Mucosa of descending colon (tissue), 3 donors: ENCODE results near the gene ZNF839. TPM values are rescaled to one million over a fixed set of nuclear protein-coding genes. Genes with fewer than 3 reads are reported as not detected.

Source experiments
- ATAC-seq: fragments of 200-7000 bp; cut with Tn5 transposase; one replicate; pipeline ENCODE4 v1.9.1; 2020; ENCODE audit warnings: mild to moderate bottlenecking, moderate library complexity
- DNase-seq, 3 donors: peaks; one replicate each; pipeline ENCODE4 v3.0.0-alpha.2; 2020
- H3K36me3 ChIP-seq: fragments of 200-600 bp; one replicate; pipeline ENCODE4 v1.8.0; 2021; ENCODE audit warnings: low read depth, mild to moderate bottlenecking
- H3K4me1 ChIP-seq: fragments of 200-600 bp; one replicate; pipeline ENCODE4 v1.8.0; 2021; ENCODE audit warnings: low read depth, mild to moderate bottlenecking
- H3K4me3 ChIP-seq: fragments of 200-600 bp; one replicate; pipeline ENCODE4 v1.8.0; 2021; ENCODE audit warnings: mild to moderate bottlenecking
- H3K9me3 ChIP-seq: fragments of 200-600 bp; one replicate; pipeline ENCODE4 v1.8.0; 2021; ENCODE audit warnings: mild to moderate bottlenecking
- CTCF ChIP-seq: fragments of 200-600 bp; IDR thresholded peaks from one replicate; pipeline ENCODE4 v1.8.0; 2022; ENCODE audit warnings: antibody characterized with exemption, mild to moderate bottlenecking
- intact Hi-C, 2 donors: fragments of 100-400 bp; cut with DNase I in 1 of 2; cut with micrococcal nuclease in 1 of 2; formaldehyde crosslinking; loops; one replicate each; pipeline versions ENCODE4 v1.11.0 to v1.11.1; 2022; cut with DNase I, micrococcal nuclease
- total RNA-seq, 3 donors: library from RNA; stranded (reverse); fragmentation: NEBNext Ultra II Directional in 2 of 3; extraction: Animal tissue kit (Norgen Biotek cat#: 25700) in 2 of 3; gene quantifications; one replicate each; pipeline versions ENCODE4 v1.2.1 to v1.2.4, GENCODE V29; 2021 to 2023
- donor health status: DM: no; HTN: no; CAD: no; lungs with moderate emphysema.
- donor health status: DM: no; HTN: no; CAD: no.
- donor health status: DM: no; HTN: yes; CAD: no.

ZNF839 gene
- total RNA-seq, 3 donors from 2014 or later, result 9.5 to 12.4 (median 9.7) TPM

GRCh38 chr14:102375119-102375518 lies 55.6 kb downstream of the ZNF839 start:
- DNase-seq, result no peak
- intact Hi-C loops, result no loop called here
- H3K4me3 ChIP-seq, result no peak overlapping the region
- H3K4me1 ChIP-seq, result no peaks in the 10 kb centered on the region
- H3K9me3 ChIP-seq, result no peaks in the 10 kb centered on the region
- ATAC-seq, result no peak
- TF ChIP-seq CTCF, result no peak
- no peaks in the 10 kb centered on the region for H3K36me3 ChIP-seq

- intact Hi-C loops, result no loop called here
- no peaks in the 10 kb centered on the region for H3K36me3 ChIP-seq
- no peak overlapping the region for H3K4me3 ChIP-seq
- no peaks in the 10 kb centered on the region for H3K4me1 ChIP-seq
- no peak for DNase-seq
- TF ChIP-seq CTCF, result no peak
- H3K9me3 ChIP-seq, result no peaks in the 10 kb centered on the region
- no peak for ATAC-seq
Measured at GRCh38 chr14:102377696-102378095, 58.1 kb downstream of the ZNF839 start.

GRCh38 chr14:102378830-102379229 lies 59.3 kb downstream of the ZNF839 start:
- no peaks in the 10 kb centered on the region for H3K36me3 ChIP-seq
- H3K4me1 ChIP-seq, result no peaks in the 10 kb centered on the region
- DNase-seq, result no peak
- H3K4me3 ChIP-seq, result no peak overlapping the region
- no peaks in the 10 kb centered on the region for H3K9me3 ChIP-seq
- no peak for TF ChIP-seq CTCF
- intact Hi-C loops, result no loop called here
- no peak for ATAC-seq

- TF ChIP-seq CTCF, result no peak
- no peaks in the 10 kb centered on the region for H3K36me3 ChIP-seq
- H3K4me1 ChIP-seq, result peaks cover 11% of the 10 kb centered on the region
- intact Hi-C loops, result no loop called here
- ATAC-seq (no peak), DNase-seq (no peak)
- no peak overlapping the region for H3K4me3 ChIP-seq
- H3K9me3 ChIP-seq, result no peaks in the 10 kb centered on the region
Measured at GRCh38 chr14:102387086-102387485, 67.5 kb downstream of the ZNF839 start.

GRCh38 chr14:102389246-102389645 lies 69.7 kb downstream of the ZNF839 start:
- ATAC-seq (no peak), DNase-seq (no peak)
- intact Hi-C loops, result no loop called here
- TF ChIP-seq CTCF, result no peak
- H3K4me1 ChIP-seq, result peaks cover 11% of the 10 kb centered on the region
- no peaks in the 10 kb centered on the region for H3K9me3 ChIP-seq
- H3K4me3 ChIP-seq, result no peak overlapping the region
- H3K36me3 ChIP-seq, result no peaks in the 10 kb centered on the region
